Mammary epithelial cell (primary cell): ENCODE data around the gene LRRC8D.

Experiments used
- EZH2 ChIP-seq: IDR thresholded peaks from 2 replicates; pipeline ENCODE4 v1.6.1; 2012; ENCODE audit warnings: low read length, inconsistent platforms, borderline replicate concordance
- TF ChIP-seq, protein P1 (sequence below), 2 donors: IDR thresholded peaks in 1 of 2; conservative IDR thresholded peaks in 1 of 2; 2 replicates each; pipeline ENCODE4 v1.5.1; 2011 to 2012; ENCODE audit warnings: inconsistent platforms in 2 of 2, low read length in 2 of 2, mild to moderate bottlenecking in 2 of 2, control low read depth in 1 of 2, low read depth in 1 of 2; ENCODE audit not compliant: insufficient read depth in 1 of 2; ENCODE audit errors: extremely low read depth in 1 of 2

DNA sequence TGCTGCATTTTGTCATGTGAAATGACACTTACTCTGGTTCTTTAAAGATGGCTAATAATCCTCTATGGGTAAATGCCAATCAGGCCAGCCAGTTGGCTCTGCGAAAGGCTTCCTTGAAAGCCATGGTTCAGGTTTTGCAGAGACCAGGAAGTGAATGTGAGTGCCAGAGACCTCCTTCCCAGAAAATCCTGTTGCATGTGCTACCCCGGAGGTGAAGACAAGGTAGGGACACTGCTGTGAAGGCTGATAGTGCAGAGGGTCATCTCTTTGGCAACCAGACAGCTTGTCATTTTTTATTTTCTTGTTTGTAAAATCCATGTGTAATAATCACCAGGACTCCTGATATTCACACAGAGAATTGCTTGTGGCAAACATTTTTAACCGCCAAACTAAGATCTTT, 18.7 kb downstream of the LRRC8D start:
- TF ChIP-seq, protein P1, sequence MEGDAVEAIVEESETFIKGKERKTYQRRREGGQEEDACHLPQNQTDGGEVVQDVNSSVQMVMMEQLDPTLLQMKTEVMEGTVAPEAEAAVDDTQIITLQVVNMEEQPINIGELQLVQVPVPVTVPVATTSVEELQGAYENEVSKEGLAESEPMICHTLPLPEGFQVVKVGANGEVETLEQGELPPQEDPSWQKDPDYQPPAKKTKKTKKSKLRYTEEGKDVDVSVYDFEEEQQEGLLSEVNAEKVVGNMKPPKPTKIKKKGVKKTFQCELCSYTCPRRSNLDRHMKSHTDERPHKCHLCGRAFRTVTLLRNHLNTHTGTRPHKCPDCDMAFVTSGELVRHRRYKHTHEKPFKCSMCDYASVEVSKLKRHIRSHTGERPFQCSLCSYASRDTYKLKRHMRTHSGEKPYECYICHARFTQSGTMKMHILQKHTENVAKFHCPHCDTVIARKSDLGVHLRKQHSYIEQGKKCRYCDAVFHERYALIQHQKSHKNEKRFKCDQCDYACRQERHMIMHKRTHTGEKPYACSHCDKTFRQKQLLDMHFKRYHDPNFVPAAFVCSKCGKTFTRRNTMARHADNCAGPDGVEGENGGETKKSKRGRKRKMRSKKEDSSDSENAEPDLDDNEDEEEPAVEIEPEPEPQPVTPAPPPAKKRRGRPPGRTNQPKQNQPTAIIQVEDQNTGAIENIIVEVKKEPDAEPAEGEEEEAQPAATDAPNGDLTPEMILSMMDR (conservative IDR thresholded peaks at IDR 0.05 in 1 of 2, IDR thresholded peaks at IDR 0.05 in 1 of 2; ENCODE audit: extremely low read depth in 1 of 2, insufficient read depth in 1 of 2, low read depth in 1 of 2, low read length in 2 of 2): no peak
- no peak for TF ChIP-seq EZH2
